NCI-H2227 (cell line): ENCODE measurements around the gene DHRSX.
"Not testable (repeated sequence)": the region's sequence is repeated elsewhere in the genome, so short reads cannot be mapped to it uniquely, and the experiment has no call there.

ENCODE experiments used
- DNase-seq: peaks from one replicate; lab custom pipeline; 2025; ENCODE audit not compliant: unreplicated experiment; lab: John Stamatoyannopoulos, UW

The DHRSX gene

GRCh38 chrX:2430265-2430825 is 70.4 kb downstream of the DHRSX start:
- no peak for DNase-seq

- no peak for DNase-seq
Observed at GRCh38 chrX:2427737-2428136, 73.0 kb downstream of the DHRSX start.

GRCh38 chrX:2427147-2427546 is 73.6 kb downstream of the DHRSX start:
- no peak for DNase-seq

GRCh38 chrX:2426289-2426882 is 74.4 kb downstream of the DHRSX start:
- no peak for DNase-seq

GRCh38 chrX:2425286-2426071 is 75.3 kb downstream of the DHRSX start:
- DNase-seq, result no peak

GRCh38 chrX:2424317-2424716 is 76.5 kb downstream of the DHRSX start:
- no peak for DNase-seq

- no peak for DNase-seq
Observed at GRCh38 chrX:2423899-2424298, 76.9 kb downstream of the DHRSX start.

GRCh38 chrX:2423282-2423681 is 77.5 kb downstream of the DHRSX start:
- no peak for DNase-seq

- not testable (repeated sequence) for DNase-seq
Observed at GRCh38 chrX:2419418-2419817, 81.4 kb downstream of the DHRSX start.

GRCh38 chrX:2418000-2418399 is 82.8 kb downstream of the DHRSX start:
- no peak for DNase-seq

GRCh38 chrX:2416851-2417604 is 83.7 kb downstream of the DHRSX start:
- DNase-seq, result no peak

GRCh38 chrX:2414384-2414783 is 86.4 kb downstream of the DHRSX start:
- no peak for DNase-seq

- DNase-seq, result no peak
Observed at GRCh38 chrX:2413969-2414368, 86.8 kb downstream of the DHRSX start.

- no peak for DNase-seq
Observed at GRCh38 chrX:2412131-2412530, 88.6 kb downstream of the DHRSX start.

GRCh38 chrX:2410279-2411020 is 90.3 kb downstream of the DHRSX start:
- DNase-seq, result no peak

- no peak for DNase-seq
Observed at GRCh38 chrX:2409796-2410195, 91.0 kb downstream of the DHRSX start.

GRCh38 chrX:2408856-2409255 is 91.9 kb downstream of the DHRSX start:
- DNase-seq, result no peak

GRCh38 chrX:2406891-2407518 is 93.8 kb downstream of the DHRSX start:
- no peak for DNase-seq

GRCh38 chrX:2404776-2405175 is 96.0 kb downstream of the DHRSX start:
- DNase-seq, result no peak

- no peak for DNase-seq
Observed at GRCh38 chrX:2402361-2402690, 98.5 kb downstream of the DHRSX start.
